ENCODE measurements around the gene STK11.

GRCh38 chr19:1254081-1254527 is 48.5 kb downstream of the STK11 start:
- TF ChIP-seq CTCF (IDR thresholded peaks at IDR 0.05) = no peak
- no peak for TF ChIP-seq EP300 (IDR thresholded peaks at IDR 0.05)
- no peak for TF ChIP-seq POLR2A (IDR thresholded peaks at IDR 0.05)
